Activated naive CD4-positive, alpha-beta T cell treated with Interleukin-2 at 50 U/mL for 16 hours (primary cell): ENCODE results near the gene PHC2.

ENCODE experiments used
- DNase-seq: peaks from one replicate; pipeline ENCODE4 v3.0.0-alpha.2; 2020

PHC2 gene

DNA sequence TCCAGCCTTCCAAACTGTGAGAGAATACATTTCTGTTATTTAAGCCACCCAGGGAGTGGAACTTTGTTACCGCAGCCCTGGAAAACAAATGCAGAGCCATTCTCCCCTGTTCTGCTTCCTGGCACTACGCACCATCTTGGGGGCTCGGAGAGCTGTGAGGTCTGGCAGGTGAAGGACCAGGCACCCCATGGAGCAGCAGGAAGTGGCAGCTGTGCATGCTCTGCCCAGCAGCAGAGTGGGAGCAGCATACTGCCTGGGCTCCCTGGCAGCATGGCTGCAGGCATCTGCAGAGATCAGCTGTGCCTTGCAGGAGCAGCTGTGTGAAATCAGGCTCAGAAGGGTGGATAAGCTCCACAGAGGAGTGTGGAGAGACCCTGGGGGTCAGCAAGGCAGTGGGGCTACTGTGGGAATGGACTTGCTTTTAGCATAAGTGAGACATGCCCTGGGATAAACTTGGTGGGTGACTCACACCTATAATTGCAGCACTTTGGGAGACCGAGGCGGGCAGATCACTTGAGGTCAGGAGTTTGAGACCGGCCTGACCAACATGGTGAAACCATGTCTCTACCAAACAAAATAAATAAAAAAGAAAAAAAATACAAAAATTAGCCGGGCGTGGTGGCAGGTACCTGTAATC is 23.9 kb upstream of the PHC2 start:
- DNase-seq = no peak

DNA sequence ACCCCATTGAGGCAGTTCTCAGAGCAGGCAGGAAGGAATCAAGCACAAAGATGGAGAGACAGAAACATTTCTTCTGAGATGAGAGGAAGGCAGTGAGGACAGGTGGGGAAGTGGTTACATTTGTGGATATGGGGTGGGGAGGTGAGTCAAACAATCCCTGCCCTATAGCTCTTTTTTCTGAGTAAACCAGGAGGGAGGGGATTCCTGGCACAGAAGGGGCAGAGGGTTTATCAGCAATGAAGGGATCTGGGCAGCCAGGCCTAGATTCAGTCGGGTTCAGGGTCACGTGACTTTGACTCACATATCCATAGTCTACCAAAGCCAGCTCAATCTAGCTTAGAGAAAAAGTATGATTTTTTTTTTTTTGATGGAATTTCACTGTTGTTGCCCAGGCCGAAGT is 15.7 kb upstream of the PHC2 start:
- DNase-seq = no peak

DNA sequence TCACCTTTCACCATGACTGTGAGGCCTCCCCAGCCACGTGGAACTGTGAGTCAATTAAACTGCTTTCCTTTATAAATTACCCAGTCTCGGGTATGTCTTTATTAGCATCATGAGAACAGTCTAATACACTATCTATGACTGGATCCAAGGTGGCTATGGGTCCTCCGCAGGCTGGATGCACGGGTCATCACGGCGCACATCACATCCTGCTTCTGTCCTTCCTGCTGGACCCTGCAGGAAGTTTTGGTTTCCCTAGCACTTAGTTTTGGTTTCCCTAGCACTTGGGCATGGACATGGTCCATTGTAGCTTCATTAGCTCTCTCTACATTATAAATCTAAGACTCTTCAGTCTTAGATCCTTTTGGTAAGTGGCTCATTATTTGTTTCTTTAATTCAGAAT is 14.2 kb upstream of the PHC2 start:
- no peak for DNase-seq

DNA sequence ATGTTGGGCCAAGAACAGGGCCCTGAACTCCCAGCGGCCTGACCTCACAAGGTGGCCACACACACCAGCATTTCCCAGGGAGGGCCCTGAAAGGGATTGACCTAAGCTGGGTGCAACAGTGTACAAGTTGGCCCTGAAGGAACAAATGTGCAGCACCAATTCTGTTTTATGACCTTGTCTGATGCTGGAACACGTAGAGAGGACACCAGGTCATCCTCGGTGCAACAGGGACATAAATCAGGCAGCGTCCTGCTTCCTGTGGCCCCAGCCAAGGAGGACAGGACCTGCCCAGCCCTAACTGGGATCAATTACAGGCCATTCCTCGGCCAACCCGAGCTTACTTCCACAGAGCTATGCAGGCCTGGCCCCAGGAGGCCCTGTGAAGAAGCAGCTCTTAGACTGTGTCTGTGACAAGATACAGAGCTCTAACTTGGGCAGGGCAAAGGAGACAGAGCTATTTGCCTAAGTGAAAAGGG is 12.8 kb upstream of the PHC2 start:
- DNase-seq = no peak

DNA sequence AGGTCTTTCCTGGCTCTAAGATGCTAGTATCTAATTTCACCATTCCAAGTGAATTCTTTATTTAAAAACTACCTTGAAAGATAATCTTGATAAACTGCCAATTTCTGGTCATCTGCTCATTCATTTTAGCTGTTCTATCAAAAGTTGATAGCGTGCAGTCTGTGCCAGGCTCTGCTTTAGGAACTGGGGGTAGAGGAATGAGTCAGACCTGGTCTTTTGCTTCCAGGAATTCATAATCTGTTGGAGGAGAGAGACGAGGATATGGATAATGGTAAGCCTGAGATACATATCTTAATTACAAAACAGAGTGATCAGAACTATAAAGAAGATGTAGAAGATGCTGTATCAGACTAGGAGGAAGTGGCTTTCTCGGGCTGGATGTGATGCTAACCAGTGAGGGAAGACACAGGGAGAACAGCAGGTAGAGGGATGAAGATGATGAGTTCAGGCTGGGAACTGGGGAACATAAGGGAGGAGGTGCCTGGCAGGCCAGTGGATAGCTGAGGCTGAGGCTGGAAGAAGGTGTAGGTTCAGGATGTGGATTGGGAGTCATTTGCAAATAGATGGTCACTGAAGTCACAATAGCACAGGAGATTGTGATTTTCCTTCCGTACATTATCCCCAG is 12.3 kb upstream of the PHC2 start:
- DNase-seq = no peak

DNA sequence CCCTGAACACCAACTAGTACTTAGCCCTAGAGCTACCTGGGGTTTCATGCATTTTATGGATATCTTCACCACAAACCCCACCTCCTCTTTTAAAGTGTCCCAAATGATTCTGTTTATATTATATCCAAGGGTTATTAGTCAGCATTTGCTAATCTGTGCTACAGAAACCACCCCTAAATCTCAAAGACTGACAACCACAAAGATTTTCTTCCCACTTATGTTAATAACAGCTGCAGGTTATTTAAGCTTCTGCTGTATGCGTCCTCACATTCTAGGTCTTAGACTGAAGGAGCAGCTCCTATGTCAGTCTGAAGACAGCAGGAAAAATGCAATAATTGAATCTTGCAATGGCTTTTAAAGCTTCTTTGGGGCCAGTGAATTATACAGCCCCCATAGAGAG is 11.2 kb upstream of the PHC2 start:
- no peak for DNase-seq

DNA sequence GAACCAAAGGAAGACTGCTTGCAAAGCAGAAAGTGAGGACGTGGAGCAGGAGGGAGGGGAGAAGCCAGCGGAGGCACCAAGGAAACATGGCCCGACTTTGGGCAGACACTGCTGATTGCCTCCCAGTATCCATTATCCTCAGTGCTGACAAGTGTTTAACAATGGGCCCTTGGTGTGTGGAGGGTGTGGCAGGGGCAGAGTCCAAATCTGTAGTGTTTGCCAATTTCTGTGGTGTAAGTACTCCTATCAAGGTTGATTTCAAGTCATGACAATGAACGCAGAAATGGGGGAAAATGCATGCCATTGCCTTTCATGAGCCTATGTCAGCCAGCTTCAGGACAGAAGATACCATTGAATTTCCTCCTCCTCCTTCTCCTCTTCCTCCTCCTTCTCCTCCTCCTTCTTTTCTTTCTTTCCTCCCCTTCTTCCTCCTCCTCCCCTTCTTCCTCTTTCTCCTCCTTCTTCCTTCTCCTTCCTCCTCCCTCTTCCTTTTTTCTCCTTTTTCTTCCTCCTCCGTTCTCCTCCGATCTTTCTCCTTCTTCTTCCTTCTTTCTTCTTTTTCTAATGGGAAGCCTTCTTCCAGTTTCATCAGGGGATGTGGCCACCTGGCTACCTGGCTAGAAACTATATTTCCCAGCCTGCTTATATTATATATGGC is 10.3 kb upstream of the PHC2 start:
- no peak for DNase-seq

DNA sequence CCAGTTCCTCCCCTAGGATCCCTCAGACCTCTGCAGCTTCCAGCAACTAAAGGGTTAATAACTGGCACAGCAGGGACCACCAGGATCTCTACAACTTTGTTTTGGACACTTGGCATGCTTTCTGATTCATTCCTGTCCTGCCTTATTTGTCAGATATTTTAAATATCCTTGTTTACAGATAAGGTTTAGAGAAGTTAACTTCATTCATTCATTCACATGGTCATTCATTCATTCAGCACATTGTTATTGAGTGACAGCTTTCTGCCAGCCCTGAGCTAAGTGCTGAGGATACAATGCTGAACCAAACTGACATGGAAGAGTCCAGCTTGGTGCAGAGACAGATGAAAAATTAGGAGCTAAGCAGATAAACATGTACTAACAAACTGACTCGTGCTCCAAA is 8.8 kb upstream of the PHC2 start:
- no peak for DNase-seq

DNA sequence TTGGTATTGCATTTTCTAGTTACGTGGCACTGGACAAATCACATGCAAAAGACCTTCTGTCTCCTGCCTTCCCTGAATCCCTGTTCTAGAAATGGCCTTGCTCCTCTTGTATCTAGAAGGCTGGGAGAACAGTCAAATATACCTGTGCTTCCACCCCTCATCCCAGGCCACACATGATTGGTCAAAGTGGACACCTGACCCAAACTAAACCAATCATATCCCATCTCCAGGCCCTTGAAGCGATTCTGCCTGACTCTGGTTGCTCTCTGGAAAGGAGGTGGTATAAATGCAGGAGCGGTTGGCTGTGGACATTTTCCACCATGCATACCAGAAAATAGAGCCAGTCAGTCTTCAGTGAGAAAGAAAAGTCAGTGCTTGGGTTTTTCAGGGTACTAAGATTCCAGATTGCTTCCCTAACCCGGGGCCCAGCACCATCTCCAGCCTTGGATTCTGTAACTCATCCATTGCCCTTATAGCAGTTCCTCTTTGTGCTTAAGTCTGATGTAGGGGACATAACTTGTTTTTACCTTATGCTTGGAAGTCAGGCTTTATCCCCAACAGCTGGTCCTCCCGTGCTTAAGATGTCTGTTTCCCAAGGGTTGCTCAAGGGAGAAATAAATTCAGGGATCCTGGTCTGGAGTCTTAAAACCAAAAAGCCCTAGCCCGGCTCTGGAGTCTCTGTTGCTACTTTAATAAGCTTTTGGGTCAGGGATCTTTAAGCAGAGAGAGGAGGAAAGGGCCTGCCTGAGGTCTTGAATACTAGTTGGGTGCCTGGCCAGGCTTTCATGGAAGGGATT is 7.7 kb upstream of the PHC2 start:
- no peak for DNase-seq

DNA sequence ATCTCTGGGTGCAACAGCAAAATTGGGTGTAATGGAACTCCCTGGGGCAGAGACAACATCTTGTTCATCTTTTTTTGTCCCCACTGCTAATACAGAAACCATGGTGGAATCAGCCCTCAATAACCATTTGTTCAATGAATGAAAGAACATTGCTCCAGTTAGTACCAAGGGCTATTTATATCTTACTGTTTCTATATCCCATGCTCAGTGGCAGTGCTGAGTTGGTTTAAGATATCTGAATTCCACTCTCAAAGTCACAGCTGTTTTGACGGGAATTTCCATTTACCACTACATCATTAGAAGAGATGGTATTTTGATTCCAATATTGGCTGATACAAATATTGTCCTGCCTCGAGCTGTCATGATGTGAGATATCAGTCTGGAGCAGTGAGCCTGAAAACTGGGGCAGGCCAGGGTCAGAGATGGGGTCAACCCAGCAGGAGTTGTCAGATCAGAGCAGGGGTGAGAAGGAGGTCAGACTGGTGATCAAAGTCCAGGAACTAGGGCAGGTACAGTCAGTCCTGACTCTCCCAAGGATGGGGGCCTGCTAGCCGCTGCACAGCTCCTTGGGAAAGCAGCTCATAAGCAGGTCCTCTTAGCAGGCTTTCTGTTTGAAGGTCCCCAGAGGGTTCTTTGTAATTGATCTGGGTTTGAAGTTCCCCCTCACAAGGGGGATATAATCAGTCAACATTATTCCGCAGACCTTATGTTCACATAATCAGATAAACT is 5.8 kb upstream of the PHC2 start:
- DNase-seq = no peak

DNA sequence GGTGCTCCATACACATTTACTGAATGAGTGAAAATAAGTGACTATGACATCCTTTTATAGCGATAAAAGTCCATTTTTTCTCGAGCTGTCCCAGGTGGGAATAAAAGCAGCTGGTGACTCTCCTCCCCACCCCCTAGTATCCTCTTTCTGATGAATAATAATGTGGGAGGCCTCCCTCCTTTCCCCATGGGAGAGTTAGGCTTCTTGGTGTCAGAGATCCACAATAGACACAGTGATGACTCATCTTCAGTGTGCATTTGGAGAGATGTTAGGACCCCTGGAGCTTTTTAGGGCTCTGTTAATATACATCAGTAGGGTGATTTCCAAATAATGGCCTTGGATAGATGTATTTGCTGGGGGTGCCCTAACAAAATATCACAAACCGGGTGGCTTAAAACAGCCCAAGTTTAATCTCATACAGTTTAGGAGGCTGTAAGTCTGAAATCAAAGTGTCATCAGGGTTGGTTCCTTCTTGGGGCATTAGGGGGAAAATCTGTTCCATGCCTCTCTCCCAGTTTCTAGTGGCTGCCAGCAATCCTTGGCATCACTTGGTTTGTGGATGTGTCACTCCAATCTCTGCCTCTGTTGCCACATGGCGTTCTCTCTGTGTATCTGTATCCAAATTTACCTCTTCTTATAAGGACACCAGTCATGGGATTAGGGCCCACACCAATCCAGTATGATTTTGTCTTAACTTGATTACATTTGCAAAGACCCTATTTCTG is 4.4 kb upstream of the PHC2 start:
- DNase-seq = no peak

DNA sequence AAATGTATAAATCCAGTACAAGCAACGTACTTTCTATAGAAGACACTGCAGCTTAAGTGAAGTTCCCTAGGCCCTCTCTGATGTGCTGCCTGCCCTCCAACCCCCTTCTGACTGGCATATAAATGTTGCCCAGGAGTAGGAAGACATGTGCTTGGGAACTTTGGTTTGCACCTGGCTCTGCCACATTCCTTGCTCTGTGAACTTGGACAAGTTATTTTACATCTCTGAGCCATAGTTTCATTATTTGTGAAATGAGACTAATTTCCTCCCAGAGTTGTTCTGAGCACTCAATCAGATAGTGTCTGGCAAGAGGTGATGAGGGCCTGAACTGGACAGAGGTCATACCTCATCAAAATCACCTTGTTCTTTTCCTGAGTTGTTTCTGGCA is 3.5 kb upstream of the PHC2 start:
- DNase-seq = no peak

DNA sequence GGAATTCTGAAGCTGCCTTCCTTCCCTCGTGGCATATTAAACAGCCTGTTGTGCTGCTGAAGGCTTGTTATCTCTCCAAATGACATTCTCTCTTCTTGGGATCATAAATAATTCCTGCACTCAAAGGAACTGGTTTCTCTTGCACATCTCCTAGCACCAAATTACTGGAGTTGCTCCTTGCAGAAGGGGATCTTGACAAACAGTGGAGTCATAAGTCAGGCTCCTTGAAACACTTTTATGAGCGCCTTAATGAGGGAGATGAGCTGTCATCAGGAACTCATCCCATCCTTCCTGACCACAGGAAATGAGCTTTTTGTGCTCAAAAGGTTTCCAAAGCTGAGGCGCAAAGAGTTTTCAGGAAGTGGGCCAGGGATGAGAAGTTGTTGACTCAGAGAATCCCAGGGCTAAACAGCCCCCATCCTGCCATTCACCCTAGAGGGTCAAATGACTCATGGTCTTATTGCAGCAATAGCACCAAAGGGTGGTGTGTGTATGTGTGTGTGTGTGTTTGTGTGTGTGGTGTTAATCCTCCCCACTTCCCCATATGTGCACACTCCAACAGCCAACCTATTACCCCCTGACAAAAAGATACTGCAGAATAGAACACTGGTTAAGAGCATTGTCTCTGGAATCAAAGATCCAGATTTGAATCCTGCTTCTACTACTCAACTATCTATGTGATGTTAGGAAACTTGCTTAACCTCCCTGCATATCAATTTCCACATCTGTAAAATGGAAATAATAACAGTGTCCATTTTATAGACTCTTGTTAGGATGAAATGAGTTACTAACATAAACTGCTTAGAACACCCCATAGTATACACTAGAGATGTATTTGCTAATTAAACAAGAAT is 2.8 kb upstream of the PHC2 start:
- DNase-seq = no peak

DNA sequence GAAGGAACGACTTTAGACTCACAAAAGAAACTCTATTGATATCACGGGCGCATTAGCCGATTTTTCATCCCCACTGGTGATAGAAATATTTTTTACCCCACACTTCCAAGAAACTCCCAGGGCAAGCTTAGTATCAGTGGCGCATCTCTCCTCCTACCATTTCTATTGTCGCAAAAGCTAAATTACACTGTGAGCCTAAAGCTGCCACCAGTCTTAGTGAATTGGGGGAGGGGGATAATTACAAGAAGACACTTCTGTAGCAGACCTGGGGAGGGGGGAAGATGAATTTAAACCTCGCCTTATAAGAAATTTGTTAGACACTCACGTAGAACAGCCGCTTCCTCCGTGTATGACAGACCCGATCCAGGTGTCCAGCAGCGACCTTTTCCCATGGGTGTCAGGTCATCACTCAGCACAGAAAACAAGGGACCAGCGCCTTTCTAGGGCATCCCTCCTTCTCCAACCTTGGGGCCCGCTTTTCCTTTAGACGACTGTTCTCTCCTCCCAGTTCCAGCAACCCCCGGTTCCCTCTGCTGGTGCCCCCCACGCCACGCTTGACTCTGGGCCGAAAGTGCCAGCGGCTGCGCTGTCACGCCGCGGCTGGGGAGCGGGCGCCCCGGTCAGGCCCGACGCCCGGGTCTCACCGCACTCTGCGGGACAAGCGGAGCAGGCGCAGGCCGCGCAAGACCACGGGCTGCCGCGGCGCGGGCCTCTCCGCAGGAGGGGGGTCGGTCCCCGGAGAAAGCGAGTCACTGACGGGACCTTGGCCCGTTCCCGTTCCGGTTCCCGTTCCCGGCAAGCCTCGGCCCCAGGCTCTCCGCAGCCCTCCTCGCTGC is 821 bp downstream of the PHC2 start:
- peak; percentile 12 for DNase-seq

DNA sequence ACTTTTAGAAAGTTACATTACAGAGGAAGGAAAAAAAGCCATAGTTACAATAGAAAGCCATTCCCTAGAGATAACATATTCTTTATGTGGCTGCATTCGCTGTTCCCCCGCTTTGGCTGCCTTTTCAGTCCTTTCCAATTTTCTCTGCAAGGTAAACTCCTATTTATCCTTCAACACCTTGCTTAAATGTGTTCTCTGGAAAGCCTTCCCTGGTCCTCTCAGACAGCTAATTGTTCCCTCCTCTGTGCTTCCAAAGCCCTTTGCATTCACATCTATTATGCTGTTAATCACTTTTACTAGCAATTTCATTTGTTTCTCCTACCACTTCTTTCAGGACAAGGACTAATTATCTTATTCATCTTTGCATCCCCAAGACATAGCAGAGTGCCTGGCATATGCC is 1.6 kb downstream of the PHC2 start:
- no peak for DNase-seq

DNA sequence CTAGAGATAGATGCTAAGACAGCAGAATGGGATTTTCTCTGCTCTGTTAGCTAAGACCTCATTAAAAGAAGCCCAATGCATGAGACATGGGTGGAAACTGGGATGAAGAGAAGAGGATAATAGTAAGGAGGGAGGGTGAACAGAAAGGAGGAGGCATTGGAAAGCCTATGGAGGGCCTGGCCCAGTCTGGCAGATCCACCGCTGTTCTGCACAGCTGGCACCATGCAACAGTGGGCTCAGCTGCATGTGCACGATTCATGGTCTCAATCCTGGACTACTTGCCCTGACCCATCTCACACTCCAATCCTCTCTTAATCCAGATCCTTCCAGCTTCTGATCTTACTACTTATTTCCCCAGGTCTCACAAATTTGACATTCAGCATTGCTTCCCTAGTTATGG is 2.2 kb downstream of the PHC2 start:
- no peak for DNase-seq

DNA sequence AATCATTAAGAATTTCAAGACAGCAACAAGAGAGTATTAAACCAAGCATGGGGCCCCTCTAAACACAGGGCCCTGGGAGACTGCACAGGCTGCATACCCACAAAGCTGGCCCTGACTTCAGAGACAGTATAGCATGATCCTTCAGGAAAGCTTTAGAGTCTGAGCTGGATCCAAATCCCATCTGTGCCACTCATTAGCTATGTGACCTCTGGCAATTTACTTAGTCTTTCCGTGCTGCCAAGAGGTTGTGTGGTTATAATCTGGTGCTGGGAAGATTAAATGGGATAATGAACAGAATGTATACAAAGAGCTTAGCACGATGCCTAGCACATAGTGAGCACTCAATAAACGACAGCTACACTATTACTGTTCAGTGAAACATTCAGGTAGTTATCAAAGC is 4.0 kb downstream of the PHC2 start:
- DNase-seq = no peak

DNA sequence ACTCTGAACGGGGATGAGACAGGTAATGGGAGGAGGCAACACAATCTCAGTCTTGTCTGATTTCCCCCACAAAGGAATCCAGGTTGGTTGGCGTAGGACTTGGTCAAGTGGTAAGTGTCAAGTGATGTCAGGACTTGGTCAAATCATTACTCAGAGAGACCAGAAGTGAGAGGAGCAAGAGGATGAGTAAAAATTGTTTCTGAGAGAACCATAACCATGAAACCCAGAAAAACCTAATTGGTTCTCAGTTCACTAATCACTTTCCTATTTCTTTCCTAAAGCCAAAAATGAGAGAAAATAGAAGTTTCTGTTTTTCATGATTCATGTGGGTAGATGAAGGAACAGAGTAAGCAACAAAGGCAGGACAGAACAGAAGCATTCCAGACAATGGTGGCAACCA is 5.0 kb downstream of the PHC2 start:
- DNase-seq = no peak

DNA sequence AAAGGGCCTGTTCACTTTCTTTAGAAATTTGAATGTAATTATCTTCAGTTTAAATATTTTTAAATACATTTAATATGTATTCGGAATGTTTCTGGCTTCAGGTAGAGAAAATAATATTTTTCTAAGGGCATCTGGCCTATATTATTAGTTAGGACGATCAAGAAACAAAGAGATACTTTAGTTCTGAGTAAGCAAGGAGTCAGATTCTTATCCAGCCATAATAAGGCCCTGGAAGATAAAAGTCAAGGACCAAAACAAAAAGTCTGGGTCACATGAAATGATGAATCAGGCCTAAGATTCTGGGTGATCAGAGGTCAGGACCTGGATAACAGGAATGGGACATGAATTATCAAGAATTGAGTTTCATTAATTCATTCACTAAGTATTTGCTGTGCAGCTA is 6.3 kb downstream of the PHC2 start:
- DNase-seq = no peak

DNA sequence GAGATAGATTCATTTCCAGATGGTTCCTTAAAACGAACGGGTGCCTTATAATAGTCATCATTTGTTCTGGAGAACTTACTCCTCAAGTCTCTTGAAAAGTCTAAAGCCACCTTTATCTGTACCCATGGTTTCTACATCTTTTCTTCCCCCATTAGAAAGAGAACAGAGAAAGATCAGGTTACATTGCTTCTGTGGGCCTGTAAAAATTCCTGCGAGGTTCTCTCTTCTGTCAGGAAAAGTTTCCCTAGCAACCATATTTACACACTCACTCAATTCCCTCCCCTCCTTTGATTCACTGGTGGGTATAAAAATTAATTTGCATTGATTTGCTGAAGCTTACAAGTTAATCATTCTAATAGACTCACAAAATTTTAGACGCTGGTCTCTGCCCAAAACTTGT is 6.7 kb downstream of the PHC2 start:
- no peak for DNase-seq
